GM23248 (cell line): ENCODE results near the gene CIAO3. TPM values are rescaled to one million over a fixed set of nuclear protein-coding genes. Genes with fewer than 3 reads are reported as not detected.
"Not testable (repeated sequence)": the region's sequence is repeated elsewhere in the genome, so short reads cannot be mapped to it uniquely, and the experiment has no call there.

Experiments used
- DNase-seq: peaks from one replicate; pipeline ENCODE4 v3.0.0-alpha.2; 2015
- H2AFZ ChIP-seq: fragments of 200-600 bp; sonication (generic); 2 replicates; pipeline ENCODE4 v1.6.1; 2016; ENCODE audit warnings: antibody characterized with exemption
- H3F3A ChIP-seq: fragments of 200-600 bp; sonication (generic); 2 replicates; pipeline ENCODE4 v1.6.1; 2016; ENCODE audit warnings: mild to moderate bottlenecking, antibody characterized with exemption, mixed run types; ENCODE audit not compliant: insufficient read depth
- H3K27ac ChIP-seq: fragments of 200-600 bp; sonication (generic); 2 replicates; pipeline ENCODE4 v1.5.1; 2016; ENCODE audit warnings: mild to moderate bottlenecking
- H3K27me3 ChIP-seq: fragments of 200-600 bp; sonication (generic); replicated peaks from 2 replicates; pipeline ENCODE4 v1.6.1; 2016; ENCODE audit warnings: mild to moderate bottlenecking; ENCODE audit not compliant: insufficient read depth
- H3K36me3 ChIP-seq: fragments of 200-600 bp; sonication (generic); 2 replicates; pipeline ENCODE4 v1.6.1; 2016; ENCODE audit warnings: low read depth, mild to moderate bottlenecking
- H3K4me1 ChIP-seq: fragments of 200-600 bp; sonication (generic); 2 replicates; pipeline ENCODE4 v1.6.1; 2016; ENCODE audit warnings: mild to moderate bottlenecking; ENCODE audit not compliant: insufficient read depth
- H3K4me2 ChIP-seq: fragments of 200-600 bp; sonication (generic); one replicate; pipeline ENCODE4 v1.6.1; 2016; ENCODE audit warnings: mild to moderate bottlenecking; ENCODE audit not compliant: unreplicated experiment
- H3K4me3 ChIP-seq: fragments of 200-600 bp; sonication (generic); 2 replicates; pipeline ENCODE4 v1.5.1; 2016; ENCODE audit warnings: mild to moderate bottlenecking
- H3K79me2 ChIP-seq: fragments of 200-600 bp; sonication (generic); 2 replicates; pipeline ENCODE4 v1.6.1; 2016; ENCODE audit warnings: mild to moderate bottlenecking; ENCODE audit not compliant: insufficient read depth
- H3K9ac ChIP-seq: fragments of 200-600 bp; sonication (generic); 2 replicates; pipeline ENCODE4 v1.6.1; 2016; ENCODE audit warnings: mild to moderate bottlenecking
- H3K9me2 ChIP-seq: fragments of 200-600 bp; sonication (generic); 2 replicates; pipeline ENCODE4 v1.6.1; 2016; ENCODE audit warnings: mixed run types, mild to moderate bottlenecking, moderate library complexity; ENCODE audit not compliant: insufficient read depth
- H3K9me3 ChIP-seq: fragments of 200-600 bp; sonication (generic); one replicate; pipeline ENCODE4 v1.6.1; 2017; ENCODE audit warnings: low read depth
- H4K20me1 ChIP-seq: fragments of 200-600 bp; sonication (generic); 2 replicates; pipeline ENCODE4 v1.6.0; 2016; ENCODE audit not compliant: insufficient read depth
- EZH2 ChIP-seq: fragments of 200-600 bp; sonication (generic); IDR thresholded peaks from 2 replicates; pipeline ENCODE4 v1.6.1; 2018; ENCODE audit warnings: antibody characterized with exemption, mild to moderate bottlenecking; ENCODE audit not compliant: insufficient read depth, poor library complexity, severe bottlenecking
- EZH2phosphoT487 ChIP-seq: fragments of 200-600 bp; sonication (generic); IDR thresholded peaks from 2 replicates; pipeline ENCODE4 v1.6.1; 2018; ENCODE audit warnings: antibody characterized with exemption, moderate library complexity, mild to moderate bottlenecking, low read depth; ENCODE audit not compliant: insufficient read depth
- WGBS, 2 experiments: methylation state at CpG; one replicate each; pipeline ENCODE4 v1.1.6; 2015 to 2017; ENCODE audit warnings: low lambda C conversion rate in 2 of 2, low coverage in 1 of 2; ENCODE audit errors: missing lambda C conversion rate in 2 of 2; 5-methylcytosine and 5-hydroxymethylcytosine counted together
- in situ Hi-C: fragments of 300-500 bp; cut with MboI; formaldehyde crosslinking; loops from 2 replicates; pipeline ENCODE4 v1.15.0; 2020
- polyA plus RNA-seq: library from polyadenylated mRNA; unstranded; fragments of >200 nt; fragmentation: Nextera tagmentation; extraction: Ambion mirVana; gene quantifications from 2 replicates; pipeline ENCODE4 v1.2.1, GENCODE V29; 2016
- total RNA-seq: library from RNA; depleted of rRNA; stranded (reverse); fragments of >200 nt; shearing (Covaris generic); gene quantifications from 2 replicates; pipeline ENCODE4 v1.2.3, GENCODE V29; 2014

The CIAO3 gene
- total and polyA plus RNA-seq, 2 experiments from 2014 or later = 24.5 to 37.5 TPM

DNA sequence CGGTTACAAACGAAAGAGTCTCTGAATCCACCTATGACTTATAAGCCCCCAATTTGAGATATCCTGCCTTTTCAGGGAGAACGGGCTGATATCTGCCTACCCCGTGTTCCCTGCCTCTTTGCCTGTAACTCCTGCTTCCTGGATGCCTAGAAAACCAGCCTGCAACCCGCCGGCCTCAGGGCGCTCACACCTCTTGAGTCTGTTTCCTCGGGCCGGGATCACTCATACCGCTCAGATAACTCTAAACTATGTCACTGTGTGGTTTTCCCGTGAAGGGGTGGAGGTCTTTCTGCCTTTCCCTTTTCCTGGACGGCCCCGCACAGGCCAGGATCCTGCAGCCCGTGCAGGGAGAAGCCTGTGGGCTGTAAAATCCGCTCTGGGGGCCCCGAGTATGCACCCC, 37.0 kb upstream of the CIAO3 start:
- no peaks in the 10 kb centered on the region for H3K27me3 ChIP-seq
- peak overlapping the region; percentile 53 for H3K4me2 ChIP-seq
- WGBS, 2 experiments = 17 to 19% methylated on average over 16 of the region's 16 CpGs
- H3K9me3 ChIP-seq = no peaks in the 10 kb centered on the region
- no peak overlapping the region for H3K27ac ChIP-seq
- no peaks in the 10 kb centered on the region for H3F3A ChIP-seq
- no peak overlapping the region for H3K9ac ChIP-seq
- no peaks in the 10 kb centered on the region for H3K36me3 ChIP-seq
- no peak overlapping the region for H3K4me3 ChIP-seq
- peak; percentile 41 for DNase-seq
- peak overlapping the region; percentile 47 for H2AFZ ChIP-seq
- TF ChIP-seq EZH2 (no peak), EZH2phosphoT487 (no peak)
- in situ Hi-C loops = no loop called here
- H3K9me2 ChIP-seq = no peaks in the 10 kb centered on the region
- no peaks in the 10 kb centered on the region; the same call in 1 of the 2 replicates for H3K4me1 ChIP-seq
- H3K79me2 ChIP-seq = no peaks in the 10 kb centered on the region
- H4K20me1 ChIP-seq = no peaks in the 10 kb centered on the region

DNA sequence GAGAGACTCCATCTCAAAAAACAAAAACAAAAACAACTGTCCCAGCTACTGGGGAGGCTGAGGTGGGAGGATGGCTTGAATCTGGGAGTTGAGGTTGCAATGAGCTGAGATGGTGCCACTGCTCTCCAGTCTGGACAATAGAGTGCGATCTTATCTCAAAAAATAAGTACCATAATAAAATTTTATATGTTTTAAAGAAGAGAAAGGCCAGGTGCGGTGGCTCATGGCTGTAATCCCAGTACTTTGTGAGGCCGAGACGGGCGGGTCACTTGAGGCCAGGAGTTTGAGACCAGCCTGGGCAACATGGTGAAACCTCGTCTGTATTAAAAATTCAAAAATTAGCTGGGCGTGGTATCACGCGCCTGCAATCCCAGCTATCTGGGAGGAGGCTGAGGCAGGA, 36.0 kb upstream of the CIAO3 start:
- WGBS, 2 experiments = 89 to 94% methylated on average over 9 of the region's 9 CpGs
- in situ Hi-C loops = no loop called here
- no peaks in the 10 kb centered on the region for H3F3A ChIP-seq
- no peaks in the 10 kb centered on the region for H3K79me2 ChIP-seq
- no peaks in the 10 kb centered on the region for H4K20me1 ChIP-seq
- DNase-seq = no peak
- H3K27me3 ChIP-seq = no peaks in the 10 kb centered on the region
- H2AFZ ChIP-seq = no peak overlapping the region
- no peak overlapping the region for H3K9ac ChIP-seq
- H3K4me2 ChIP-seq = no peak overlapping the region
- H3K27ac ChIP-seq = no peak overlapping the region
- no peaks in the 10 kb centered on the region for H3K9me2 ChIP-seq
- H3K4me3 ChIP-seq = no peak overlapping the region
- H3K4me1 ChIP-seq = no peaks in the 10 kb centered on the region; the same call in 1 of the 2 replicates
- TF ChIP-seq EZH2phosphoT487 = no peak
- TF ChIP-seq EZH2 = no peak
- H3K36me3 ChIP-seq = no peaks in the 10 kb centered on the region
- H3K9me3 ChIP-seq = no peaks in the 10 kb centered on the region

DNA sequence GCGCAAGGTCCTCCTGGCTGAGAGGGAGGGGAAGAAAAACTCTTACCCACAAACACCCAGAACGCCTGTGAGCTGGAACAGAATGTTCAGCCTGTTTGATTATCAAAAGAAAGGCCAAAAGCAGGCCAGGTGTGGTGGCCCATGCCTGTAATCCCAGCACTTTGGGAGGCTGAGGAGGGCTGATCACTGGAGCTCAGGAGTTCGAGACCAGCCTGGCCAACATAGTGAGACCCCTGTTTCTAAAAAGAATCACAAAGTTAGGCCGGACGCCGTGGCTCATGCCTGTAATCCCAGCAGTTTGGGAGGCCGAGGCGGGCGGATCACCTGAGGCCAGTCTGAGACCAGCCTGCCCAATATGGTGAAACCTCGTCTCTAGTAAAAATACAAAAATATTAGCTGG, 35.5 kb upstream of the CIAO3 start:
- in situ Hi-C loops, H3K4me2 ChIP-seq, H4K20me1 ChIP-seq, H3K4me3 ChIP-seq, H3K9ac ChIP-seq, H3K79me2 ChIP-seq, H3K27ac ChIP-seq, H3K27me3 ChIP-seq, H3K9me3 ChIP-seq, H3K9me2 ChIP-seq, DNase-seq, H3K36me3 ChIP-seq, H2AFZ ChIP-seq, H3K4me1 ChIP-seq, H3F3A ChIP-seq: not testable (repeated sequence)
- WGBS, 2 experiments = 83 to 92% methylated on average over 10 of the region's 10 CpGs

DNA sequence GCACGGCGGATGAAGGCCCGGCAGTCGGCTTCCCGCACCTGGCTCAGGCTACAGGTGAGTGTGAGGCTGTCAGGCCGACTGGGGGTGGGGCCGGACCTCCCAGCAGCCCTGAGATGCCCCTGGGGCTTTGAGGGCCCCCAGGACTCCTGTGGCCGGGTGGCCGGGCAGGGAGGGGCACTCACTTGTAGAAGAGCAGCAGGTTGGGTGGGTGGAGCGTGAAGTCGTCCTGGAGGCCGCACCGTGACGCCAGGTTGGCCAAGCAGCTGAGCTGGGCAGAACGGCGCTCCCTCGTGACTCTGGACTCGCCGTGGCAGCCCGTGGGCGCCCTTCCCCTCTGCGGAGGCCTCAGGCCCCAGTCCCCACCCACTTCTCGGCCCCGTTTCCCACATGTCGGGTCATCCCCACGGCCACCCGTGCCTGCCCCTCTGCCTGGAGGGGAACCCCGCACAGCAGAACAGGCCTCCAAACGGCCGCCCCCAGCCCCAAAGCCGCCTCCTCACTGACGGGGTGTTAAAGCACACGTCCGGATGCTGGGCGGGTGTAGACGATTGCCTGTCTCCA, 34.5 kb upstream of the CIAO3 start:
- DNase-seq = no peak
- WGBS, 2 experiments = 70 to 71% methylated on average over 17 to 32 of the region's 36 CpGs
- no peak overlapping the region for H3K27ac ChIP-seq
- TF ChIP-seq EZH2 (no peak), EZH2phosphoT487 (no peak)
- in situ Hi-C loops = no loop called here
- H3K4me3 ChIP-seq = no peak overlapping the region
- no peak overlapping the region for H3K9ac ChIP-seq
- no peak overlapping the region for H3K4me2 ChIP-seq
- no peaks in the 10 kb centered on the region for H4K20me1 ChIP-seq
- no peaks in the 10 kb centered on the region for H3F3A ChIP-seq
- H3K36me3 ChIP-seq = no peaks in the 10 kb centered on the region
- H3K4me1 ChIP-seq = no peaks in the 10 kb centered on the region; the same call in 1 of the 2 replicates
- no peaks in the 10 kb centered on the region for H3K79me2 ChIP-seq
- H2AFZ ChIP-seq = no peak overlapping the region
- no peaks in the 10 kb centered on the region for H3K27me3 ChIP-seq
- H3K9me3 ChIP-seq = no peaks in the 10 kb centered on the region
- no peaks in the 10 kb centered on the region for H3K9me2 ChIP-seq
